NCI-H146 treated with DMSO at 0.1 percent for 48 hours (cell line): ENCODE measurements around the gene SLC30A2.

Experiments
- DNase-seq: peaks from one replicate; lab custom pipeline; 2025; ENCODE audit not compliant: unreplicated experiment; lab: John Stamatoyannopoulos, UW

Gene SLC30A2

DNA sequence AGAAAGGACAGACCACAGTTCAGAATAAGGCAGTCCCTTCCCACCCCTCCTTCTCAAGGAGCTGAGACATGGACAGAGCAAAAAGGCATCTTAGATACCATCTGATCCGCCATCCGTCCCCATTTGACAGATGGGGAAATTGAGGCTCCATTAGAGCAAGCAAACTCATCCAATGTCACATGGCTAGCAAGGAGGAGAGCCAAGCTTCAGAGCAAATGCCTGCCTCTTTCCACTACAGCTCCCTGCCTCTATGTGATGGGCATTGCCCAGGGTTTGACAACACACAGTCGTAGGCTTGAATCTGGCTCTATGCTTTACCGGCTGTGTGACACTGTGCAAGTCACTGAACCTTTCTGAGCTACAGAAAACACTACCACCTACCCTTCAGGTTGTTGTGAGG, 3.9 kb downstream of the SLC30A2 start:
- DNase-seq = no peak

DNA sequence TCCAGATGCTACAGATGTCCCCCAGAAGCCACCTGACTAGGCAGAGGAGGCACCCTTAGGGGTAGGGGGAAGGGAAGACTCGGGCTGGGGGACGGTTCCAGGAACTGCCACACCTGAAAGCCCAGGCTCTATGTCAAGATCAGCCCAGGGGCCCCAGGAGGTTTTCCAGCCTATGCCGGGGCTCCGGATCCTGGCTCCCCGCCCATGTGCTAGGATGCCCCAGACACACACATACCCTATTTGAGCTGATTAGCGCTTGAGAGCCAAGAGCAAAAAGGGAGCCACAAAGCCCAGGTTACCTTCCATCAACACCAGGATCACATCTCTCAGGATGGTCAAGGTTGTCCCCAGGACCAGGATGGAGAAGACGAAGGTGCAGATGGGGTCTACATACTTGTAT, 4.5 kb downstream of the SLC30A2 start:
- DNase-seq = no peak

DNA sequence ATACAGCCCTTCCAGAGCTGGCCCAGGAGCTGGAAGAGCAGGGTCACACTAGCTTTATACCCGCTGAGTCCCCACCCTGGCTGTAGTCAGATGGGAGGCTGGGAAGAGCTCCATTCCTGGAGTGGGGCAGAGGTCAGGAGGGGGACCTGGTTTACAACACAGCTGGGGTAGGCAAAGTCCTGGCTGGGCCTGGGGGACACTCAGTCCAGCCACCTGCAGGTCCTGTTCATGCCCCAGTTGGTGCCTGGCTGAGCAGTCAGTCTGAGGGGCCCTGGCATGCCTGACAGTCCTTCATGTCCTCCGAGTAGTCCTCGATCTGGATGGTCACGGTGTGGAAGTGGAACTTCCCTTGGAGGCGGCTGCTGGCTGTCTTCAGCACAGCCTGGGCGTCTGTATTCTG, 7.0 kb downstream of the SLC30A2 start:
- no peak for DNase-seq

DNA sequence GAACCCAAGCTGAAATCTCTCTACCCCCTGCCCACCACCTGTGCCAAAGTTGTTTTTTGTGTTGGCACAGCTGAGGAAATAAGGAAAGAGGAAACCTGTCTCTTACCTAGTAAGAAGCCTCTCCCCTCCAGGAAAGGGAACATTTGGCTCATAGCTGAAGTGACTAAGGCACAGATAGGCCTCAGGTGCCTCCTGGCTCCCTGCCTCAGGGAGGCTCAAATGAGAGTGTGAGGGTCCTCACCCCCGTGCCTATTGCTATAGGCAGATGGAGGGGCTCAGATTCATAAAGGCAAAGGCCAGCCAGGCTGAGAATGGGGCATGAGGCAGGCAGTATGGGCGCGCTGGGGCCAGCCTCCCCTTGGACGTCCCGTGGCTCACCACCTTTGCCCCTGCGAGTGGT, 7.4 kb downstream of the SLC30A2 start:
- no peak for DNase-seq

DNA sequence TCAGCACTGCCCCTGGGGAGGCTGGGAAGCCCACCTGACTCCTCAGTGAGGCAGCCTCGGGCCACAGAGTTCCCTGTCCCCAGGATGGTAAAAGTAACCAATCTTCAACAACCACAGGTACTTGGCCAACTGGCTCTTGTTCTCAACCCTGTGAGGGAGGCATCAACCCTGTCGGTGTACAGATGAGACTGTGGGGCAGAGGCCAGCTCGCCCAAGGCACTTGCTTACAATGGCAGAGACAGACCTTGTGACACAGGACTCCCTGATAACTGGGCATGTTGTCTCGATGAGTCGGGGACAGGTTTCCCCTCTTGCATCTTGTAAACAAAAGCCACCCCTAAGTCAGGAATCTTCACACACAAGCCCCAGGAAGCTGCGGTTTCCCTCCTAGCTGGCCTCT, 8.0 kb downstream of the SLC30A2 start:
- DNase-seq = no peak

DNA sequence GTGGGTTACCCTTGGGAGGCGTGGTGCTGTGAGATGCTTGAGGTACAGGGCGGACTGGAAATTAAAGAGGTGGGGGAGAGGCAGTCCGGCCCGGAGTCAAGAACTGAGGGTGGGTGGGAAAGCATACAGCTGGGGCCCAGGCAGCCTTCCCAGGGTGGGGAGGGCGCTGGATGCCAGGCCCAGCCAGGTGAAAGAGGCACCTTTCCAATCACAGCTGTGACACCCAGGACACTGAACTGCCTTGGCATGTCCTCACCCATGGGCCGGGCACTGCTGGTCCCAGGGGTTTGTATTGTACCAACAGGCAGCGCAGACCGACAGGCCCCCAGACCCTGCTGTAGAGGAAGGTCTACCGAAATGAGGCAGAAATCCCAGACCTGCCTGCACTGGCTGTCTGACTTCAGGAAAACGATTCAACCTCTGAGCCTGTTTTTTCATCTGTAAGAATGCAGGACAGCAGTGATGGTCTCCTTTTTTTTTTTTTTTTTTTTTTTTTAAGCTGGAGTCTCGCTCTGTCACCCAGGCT, 9.1 kb downstream of the SLC30A2 start:
- DNase-seq = no peak

DNA sequence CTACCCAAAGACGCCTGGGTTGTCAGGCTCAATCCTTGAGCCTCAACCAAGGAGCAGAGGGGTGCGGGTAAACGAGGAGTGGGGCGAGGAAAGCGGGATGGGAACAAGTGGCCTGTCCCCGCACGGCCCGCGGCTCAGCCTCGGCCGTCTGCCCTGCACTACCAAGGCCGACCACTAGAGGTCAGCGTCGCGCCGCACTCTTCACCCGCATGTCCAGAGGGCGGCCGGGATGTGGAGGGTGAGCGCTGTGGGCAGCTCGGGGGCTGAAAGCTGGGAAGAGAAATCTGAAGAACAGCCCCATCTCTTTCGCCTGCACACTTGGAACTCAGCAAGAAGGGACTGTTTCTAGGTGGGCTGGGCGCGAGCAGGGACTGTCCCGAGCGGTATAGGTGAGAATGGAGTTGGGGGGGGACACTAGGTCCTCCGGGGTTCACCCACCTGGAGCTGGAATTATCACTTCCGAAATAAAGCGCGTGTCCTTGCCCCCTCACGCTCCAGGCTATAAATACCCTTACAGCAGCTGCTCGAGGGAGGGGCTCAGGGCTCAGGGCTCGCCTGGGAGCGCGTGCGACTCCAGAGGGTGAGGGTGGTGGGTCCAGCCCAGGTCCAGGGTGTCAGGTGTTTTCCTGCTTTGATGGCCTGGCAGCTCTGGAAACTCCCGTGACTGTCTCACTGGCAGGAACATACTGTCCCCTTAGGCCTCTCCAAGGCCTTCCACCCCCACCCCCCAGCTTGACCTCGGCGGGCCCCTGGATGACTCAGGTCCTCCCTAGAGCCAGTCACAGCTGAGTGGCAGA, 9.8 kb downstream of the SLC30A2 start:
- DNase-seq = peak; percentile 4

DNA sequence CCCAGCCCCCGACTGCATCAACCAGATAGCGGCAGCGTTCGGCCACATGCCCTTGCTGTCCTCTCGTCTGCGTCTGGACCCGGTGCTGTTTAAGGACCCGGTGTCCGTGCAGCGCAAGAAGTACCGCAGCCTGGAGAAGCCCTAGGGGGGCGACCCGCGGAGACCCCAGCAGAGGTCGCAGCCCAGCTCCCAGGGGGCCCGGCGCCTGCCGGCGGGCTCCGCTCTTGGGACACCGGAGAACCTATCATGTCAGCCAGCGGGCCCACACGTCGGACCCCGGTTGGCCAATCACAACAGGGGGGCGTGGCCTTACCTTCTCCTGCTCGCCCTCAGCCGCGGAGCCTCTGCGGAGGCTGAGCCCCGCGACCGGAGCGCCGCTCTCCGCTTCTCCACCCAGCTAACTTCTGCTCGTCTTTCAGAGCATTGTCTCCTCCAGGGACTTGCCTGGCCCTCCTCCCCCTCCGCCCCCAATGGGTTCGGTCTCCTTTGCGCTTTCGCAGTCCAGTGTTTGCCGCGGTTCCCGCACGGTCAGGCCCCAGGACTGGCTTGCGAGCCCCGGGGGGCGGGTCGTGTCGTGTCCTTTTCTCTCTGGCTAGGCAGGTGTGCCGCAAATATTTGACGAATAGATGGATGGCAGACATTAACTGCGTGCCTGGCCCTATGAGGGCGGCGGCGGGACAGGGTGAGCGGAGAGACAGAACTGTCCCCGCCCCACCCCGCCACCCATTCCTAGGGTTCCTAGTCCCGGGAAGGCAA, 10.5 kb downstream of the SLC30A2 start:
- DNase-seq = peak; percentile 55

DNA sequence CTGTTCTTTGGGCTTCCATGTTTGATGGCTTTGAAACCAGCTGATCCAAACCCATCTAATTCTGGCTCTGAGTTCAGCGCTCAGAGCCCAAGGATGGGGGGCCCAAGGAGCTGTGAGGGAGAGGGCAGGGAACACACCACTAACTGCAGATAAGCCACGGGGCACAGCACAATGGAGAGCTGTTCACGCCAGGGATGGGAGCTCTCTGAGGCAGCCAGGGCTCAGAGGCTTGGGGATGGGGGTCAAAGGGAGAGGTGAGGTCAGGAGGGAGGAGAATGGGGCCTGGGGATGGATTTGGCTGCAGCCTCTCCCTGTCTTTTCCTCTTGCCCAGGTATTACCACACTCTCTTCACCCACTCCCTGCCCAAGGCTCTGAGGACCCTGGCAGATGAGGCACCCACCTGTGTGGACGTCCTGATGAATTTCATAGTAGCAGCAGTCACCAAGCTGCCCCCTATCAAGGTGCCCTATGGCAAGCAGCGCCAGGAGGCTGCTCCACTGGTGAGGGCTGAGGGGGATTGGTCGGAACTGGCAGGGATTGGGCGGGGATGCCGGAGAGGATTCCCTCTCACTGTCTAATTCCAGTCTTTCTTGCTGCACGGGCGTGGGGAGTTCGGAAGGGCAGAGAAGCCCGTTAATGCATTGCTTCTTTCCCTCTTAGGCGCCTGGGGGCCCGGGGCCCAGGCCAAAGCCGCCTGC, 11.3 kb downstream of the SLC30A2 start:
- DNase-seq = no peak

DNA sequence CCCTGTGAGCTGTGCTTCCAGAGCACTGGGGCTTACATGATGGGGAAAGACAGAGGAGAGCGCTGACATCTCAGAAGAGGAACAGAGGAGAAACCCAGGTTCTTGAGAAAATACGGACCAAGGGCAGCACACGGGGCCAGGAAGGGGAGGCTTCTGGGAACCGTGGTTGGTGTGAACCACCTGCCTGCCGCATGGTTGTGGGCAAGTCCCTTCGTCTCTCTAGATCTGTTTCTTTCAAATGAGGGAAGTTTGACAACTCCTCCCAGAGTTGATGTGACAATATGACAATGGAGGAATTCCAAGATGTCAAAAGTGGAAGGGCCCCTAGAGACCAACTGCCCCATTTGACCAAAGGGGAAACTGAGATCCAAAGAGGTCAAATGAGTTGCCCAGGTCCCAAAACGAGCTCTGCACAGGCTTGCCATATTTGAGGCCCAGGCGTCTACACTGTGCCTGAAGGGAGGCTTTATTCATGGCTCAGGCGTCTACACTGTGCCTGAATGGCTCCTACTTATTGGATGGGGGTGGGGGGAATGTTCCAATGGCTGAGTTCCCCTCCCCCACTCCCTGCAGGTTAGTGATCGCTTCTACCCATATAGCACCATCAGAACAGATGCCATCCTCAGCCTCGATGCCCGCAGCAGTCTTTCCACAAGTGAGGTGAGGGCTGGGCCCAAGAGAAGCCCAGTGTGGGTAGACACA, 13.1 kb downstream of the SLC30A2 start:
- DNase-seq = no peak

DNA sequence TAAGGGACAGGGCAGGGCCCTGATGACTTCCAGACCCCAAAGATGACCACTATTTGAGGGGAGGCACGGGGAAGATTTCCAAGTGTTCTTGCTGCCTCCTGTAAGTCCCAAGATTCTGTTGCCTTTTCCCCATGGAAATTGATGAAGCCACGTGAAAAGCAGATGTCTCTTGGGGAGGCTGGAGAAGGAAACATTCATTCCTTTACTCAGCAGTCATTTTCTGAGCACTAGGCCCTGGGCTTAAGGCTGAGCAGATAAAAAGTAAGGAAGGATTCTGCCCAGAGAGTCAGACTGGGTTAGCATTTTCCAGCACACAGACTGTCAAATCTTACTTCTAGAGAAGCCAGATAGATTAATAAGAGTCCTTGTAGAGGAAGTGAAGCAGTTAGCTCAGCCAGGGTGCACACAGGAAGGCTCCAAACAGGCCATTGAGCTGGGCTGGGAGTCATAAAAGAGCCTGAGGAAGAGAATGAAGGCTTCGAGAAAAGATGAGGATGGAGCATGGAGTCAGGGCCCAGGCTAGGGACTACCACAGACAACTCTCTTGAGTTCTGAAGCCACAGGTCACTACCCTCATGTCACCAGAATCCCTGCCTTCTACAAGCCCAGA, 14.2 kb downstream of the SLC30A2 start:
- DNase-seq = no peak

DNA sequence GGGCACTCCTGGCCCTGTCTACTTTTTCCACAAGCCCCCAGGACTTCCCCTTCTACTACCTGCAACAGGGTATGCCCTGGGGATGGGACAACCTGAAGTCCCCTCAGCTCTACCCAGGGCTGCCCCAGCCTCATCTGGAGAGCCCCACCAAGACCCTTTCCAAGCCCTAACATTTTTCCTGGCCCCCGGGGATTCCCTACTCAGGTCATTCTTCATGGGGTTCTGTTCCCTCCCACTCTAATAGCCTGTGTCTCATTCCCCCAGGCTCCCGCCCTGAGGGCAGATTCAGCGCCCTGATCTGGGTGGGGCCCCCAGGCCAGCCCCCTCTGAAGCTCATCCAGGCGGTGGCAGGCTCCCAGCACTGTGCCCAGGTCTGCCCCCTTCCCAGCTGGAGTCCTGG, 14.7 kb downstream of the SLC30A2 start:
- no peak for DNase-seq

DNA sequence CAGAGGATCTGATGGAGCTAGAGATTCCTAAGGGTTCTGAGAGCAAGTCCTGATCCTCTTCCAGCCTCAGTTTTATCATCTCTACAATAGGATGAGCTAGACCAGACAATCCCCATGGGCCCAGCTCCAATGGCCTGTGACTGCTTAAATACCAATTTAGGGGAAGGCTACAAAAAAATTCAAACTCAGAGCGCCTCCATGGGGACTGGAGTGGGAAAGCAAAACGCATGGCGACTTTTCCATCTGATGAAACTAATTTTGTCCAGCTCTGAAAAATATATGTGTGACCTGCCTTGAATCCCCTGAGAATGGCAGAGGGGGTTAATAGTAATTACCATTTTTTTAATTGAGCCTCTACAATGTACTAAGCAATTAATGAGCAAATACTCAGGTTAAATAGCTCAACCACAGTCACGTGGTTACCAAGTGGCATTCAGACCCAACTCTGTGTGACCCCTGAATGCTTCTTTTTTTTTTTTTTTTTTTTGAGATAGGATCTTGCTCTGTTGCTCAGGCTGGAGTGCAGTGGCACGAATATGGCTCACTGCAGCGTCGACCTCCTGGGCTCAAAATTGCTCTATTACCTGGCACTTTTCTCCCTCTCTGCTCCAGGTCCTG, 15.9 kb downstream of the SLC30A2 start:
- DNase-seq = no peak

DNA sequence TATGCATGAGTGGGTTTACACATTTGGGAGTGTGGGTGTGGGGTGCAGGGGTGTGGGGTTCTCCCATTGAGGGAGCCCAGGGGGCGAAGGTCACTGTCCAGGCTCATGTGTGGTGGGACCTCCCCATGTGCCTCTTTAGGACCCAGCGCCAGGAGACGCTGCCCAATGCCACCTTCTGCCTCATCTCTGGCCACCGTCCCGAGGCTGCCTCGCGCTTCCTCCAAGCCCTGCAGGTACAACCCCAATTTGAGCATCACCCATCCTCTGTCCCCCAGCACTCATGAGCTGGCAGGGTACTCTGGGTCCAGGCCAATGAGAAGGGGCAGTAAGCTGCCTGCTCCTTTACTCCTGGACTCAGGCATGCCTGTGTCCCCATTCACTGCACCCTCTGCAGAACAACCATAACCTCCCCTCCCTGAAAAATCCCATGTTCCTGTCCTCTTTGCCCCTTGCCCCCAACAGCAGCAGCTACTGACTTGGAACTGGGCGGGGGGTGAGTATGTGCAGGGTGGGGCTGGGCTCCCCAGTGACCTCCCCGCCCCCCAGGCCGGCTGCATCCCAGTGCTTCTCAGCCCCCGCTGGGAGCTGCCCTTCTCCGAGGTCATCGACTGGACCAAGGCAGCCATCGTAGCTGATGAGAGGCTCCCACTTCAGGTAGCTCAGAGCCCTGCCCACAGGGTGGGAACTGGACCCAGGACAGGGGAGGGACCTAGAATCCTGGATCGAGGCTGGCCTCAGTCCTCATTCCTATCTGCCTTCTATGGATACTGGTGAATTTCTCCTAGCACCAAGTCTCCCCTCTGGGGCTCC, 16.7 kb downstream of the SLC30A2 start:
- no peak for DNase-seq

DNA sequence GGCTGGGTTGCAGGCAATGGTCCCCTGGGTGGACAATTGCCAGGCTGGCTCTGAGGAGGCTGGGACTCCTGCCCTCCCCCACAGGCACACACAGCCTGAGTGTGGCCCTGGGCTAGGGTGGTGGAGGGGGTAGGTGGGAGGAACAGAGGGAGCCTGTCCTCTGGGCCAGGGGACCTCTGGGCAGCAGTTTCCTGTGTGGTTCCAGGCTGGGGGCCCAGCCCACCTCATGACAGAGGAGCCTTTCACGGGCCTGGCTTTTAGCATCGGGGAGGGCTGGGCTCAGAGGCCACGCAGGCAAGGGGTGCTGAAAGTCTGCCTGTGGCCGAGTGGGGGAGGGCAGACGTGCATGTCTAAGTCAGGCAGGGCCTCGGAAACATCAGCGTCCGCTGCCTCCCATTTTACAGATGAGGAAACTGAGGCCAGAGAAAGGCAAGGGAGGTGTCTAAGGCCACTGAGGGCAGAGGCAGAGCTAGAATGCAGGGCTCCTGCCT, 17.4 kb downstream of the SLC30A2 start:
- DNase-seq = no peak

DNA sequence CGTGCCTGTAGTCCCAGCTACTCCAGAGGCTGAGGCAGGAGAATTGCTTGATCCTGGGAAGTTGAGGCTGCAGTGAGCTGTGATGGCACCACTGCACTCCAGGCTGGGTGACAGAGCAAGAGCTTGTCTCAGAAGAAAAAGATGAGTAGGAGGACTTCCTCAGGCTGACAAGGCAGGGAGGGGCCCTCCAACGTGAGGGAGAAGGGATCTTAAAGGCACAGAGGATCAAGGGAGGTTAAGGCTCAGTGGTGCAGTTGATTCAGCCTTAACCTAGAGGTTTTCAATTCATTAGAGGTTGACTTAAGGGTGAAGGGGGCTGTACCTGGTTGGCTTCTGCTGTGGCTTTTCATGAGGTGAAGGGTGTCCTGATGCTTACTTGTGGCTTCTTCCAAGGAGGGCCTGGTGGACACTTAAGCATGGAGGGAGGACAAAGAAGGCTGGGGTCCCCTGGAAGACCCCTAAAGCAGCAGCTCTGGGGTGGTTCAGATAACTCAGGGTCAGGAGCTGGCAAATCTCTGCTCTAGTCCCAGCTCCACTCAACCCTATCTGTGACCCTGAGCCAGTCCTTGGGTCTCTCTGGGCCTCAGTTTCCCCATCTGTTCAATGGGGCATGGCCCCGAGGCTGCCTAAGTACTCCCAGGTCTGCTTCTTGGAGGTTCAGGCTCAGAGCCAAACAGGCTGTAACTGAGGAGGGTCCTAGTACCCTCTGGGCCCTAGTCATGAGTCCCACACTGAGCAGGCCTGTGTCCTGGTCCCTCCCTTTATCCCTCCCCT, 18.0 kb downstream of the SLC30A2 start:
- DNase-seq = no peak

DNA sequence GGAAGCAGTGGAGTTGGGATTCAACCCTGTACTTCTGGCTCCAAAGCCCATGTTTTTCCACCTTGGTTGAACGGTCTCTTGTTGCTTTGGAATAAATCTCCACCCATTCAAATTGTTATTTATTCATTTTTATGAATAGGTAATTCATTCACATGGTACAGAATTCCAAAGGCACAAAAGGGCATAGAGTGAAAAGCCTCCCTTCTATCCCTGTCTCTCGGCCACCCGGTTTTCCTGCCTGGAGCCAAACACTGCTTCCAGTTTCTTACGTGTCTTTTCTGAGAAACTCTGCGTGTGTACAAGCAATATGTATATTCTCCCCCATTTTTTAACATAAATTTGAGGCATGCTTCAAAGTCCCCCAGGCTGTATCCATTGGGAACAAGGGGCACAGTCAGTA, 20.4 kb downstream of the SLC30A2 start:
- no peak for DNase-seq

DNA sequence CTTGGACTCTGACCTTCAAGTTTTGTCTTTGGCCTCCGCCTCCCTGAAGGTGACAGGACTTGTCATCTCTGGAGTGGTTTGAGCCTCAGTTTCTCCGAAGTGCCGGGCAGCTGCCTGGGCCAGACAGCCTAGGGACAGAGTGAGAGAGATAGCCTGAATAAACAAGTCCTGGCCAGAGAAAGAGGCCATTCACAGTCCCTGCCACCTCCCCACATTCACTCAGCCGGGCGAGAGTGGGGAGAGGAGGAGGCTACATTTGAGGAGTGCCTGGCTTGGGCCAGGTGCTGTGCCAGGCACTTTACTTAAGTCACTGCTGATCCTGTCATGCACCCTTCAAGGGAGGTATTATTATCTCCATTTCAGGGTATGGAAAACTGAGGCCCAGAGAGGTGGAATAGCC, 20.9 kb downstream of the SLC30A2 start:
- no peak for DNase-seq

DNA sequence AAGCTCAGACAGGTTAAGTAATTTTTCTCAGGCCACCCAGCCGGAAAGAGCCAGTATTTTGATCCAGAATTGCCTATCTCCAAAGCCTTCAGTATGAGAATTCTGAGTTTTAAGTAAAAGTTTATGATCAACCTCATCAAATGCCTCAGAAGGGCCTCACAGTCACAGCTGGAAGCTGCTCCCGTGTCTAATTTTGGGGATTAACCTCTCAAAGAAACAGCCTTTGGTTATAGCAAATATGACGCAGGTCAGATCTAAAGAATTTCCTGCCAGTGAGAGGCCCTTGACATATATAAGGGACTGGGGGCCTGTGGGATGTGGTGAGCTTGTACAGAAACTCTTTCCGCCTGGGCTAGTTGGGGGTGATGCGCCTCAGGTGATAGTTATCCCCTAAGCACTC, 22.1 kb downstream of the SLC30A2 start:
- no peak for DNase-seq
